GM18526 (cell line): Measurements from ENCODE around the gene TMEM179.

ENCODE experiments used
- POLR2A ChIP-seq: IDR thresholded peaks from 3 replicates; pipeline ENCODE4 v1.6.1; 2011; ENCODE audit not compliant: insufficient read length; ENCODE audit errors: extremely low read depth

The TMEM179 gene

GRCh38 chr14:104559028-104559803 is 45.4 kb downstream of the TMEM179 start:
- TF ChIP-seq POLR2A, result no peak

GRCh38 chr14:104558231-104559027 is 46.1 kb downstream of the TMEM179 start:
- TF ChIP-seq POLR2A, result no peak

GRCh38 chr14:104557766-104558165 is 46.8 kb downstream of the TMEM179 start:
- no peak for TF ChIP-seq POLR2A

- TF ChIP-seq POLR2A, result no peak
Measured at GRCh38 chr14:104557086-104557485, 47.5 kb downstream of the TMEM179 start.

- TF ChIP-seq POLR2A, result no peak
Measured at GRCh38 chr14:104556256-104557021, 48.1 kb downstream of the TMEM179 start.

- TF ChIP-seq POLR2A, result no peak
Measured at GRCh38 chr14:104555430-104556255, 48.9 kb downstream of the TMEM179 start.

- TF ChIP-seq POLR2A, result no peak
Measured at GRCh38 chr14:104554608-104555429, 49.8 kb downstream of the TMEM179 start.

GRCh38 chr14:104554088-104554607 is 50.4 kb downstream of the TMEM179 start:
- TF ChIP-seq POLR2A, result no peak

GRCh38 chr14:104553166-104554087 is 51.1 kb downstream of the TMEM179 start:
- no peak for TF ChIP-seq POLR2A

- TF ChIP-seq POLR2A, result no peak
Measured at GRCh38 chr14:104552738-104553125, 51.8 kb downstream of the TMEM179 start.

GRCh38 chr14:104551851-104552737 is 52.5 kb downstream of the TMEM179 start:
- no peak for TF ChIP-seq POLR2A
